Bronchial epithelial cell (primary cell): Measurements from ENCODE around the gene ADAMTS2. TPM values are rescaled to one million over a fixed set of nuclear protein-coding genes. Genes with fewer than 3 reads are reported as not detected.

ENCODE experiments used
- DNase-seq: peaks from one replicate; pipeline ENCODE4 v3.0.0-alpha.2; 2010; ENCODE audit warnings: low read depth
- FAIRE-seq: peaks from 2 replicates; lab custom pipeline; 2011; peaks lifted over from hg19 to GRCh38; lab: Jason Lieb, UNC
- H3K27me3 ChIP-seq: 2 replicates; pipeline ENCODE4 v1.5.1; 2011; ENCODE audit warnings: low read length; ENCODE audit not compliant: control insufficient read depth, insufficient read depth
- H3K36me3 ChIP-seq: 2 replicates; pipeline ENCODE4 v1.5.1; 2011; ENCODE audit warnings: low read length; ENCODE audit not compliant: control insufficient read depth, insufficient read depth
- H3K4me3 ChIP-seq: 2 replicates; pipeline ENCODE4 v1.5.1; 2011; ENCODE audit warnings: mild to moderate bottlenecking, low read depth, low read length, control low read depth
- CTCF ChIP-seq: IDR thresholded peaks from 2 replicates; pipeline ENCODE4 v1.5.1; 2011; ENCODE audit warnings: mild to moderate bottlenecking, moderate library complexity, low read length, control low read depth, inconsistent platforms; ENCODE audit not compliant: insufficient read depth, severe bottlenecking
- total RNA-seq: library from RNA; depleted of rRNA; stranded (reverse); fragments of >200 nt; gene quantifications from 2 replicates; pipeline ENCODE4 v1.2.1, GENCODE V29; 2014

Gene ADAMTS2
- total RNA-seq, 1 donor from 2014 or later: 0.26 TPM

GRCh38 chr5:179255527-179256327 is 89.5 kb downstream of the ADAMTS2 start:
- DNase-seq: no peak
- no peak for TF ChIP-seq CTCF
- no peaks in the 10 kb centered on the region for H3K36me3 ChIP-seq
- no peaks in the 10 kb centered on the region for H3K27me3 ChIP-seq
- H3K4me3 ChIP-seq: no peak overlapping the region
- FAIRE-seq: no peak

- DNase-seq (no peak), FAIRE-seq (no peak)
- Histone ChIP-seq H3K4me3 (no peak overlapping the region), H3K36me3 (no peaks in the 10 kb centered on the region), H3K27me3 (no peaks in the 10 kb centered on the region)
- no peak for TF ChIP-seq CTCF
Measured at GRCh38 chr5:179254638-179255271, 90.5 kb downstream of the ADAMTS2 start.

- no peaks in the 10 kb centered on the region for H3K36me3 ChIP-seq
- FAIRE-seq (no peak), DNase-seq (no peak)
- no peaks in the 10 kb centered on the region for H3K27me3 ChIP-seq
- H3K4me3 ChIP-seq: no peak overlapping the region
- TF ChIP-seq CTCF: no peak
Measured at GRCh38 chr5:179253730-179254129, 91.5 kb downstream of the ADAMTS2 start.

GRCh38 chr5:179251276-179251969 is 93.8 kb downstream of the ADAMTS2 start:
- Histone ChIP-seq H3K27me3 (no peaks in the 10 kb centered on the region), H3K4me3 (no peak overlapping the region), H3K36me3 (no peaks in the 10 kb centered on the region)
- no peak for TF ChIP-seq CTCF
- DNase-seq: no peak
- no peak for FAIRE-seq

GRCh38 chr5:179250561-179251225 is 94.6 kb downstream of the ADAMTS2 start:
- no peaks in the 10 kb centered on the region for H3K36me3 ChIP-seq
- FAIRE-seq (no peak), DNase-seq (no peak)
- no peak for TF ChIP-seq CTCF
- H3K27me3 ChIP-seq: no peaks in the 10 kb centered on the region
- H3K4me3 ChIP-seq: no peak overlapping the region
